Bronchial epithelial cell (primary cell): ENCODE measurements around the gene ABL1. TPM values are rescaled to one million over a fixed set of nuclear protein-coding genes. Genes with fewer than 3 reads are reported as not detected.

ENCODE experiments used
- DNase-seq: peaks from one replicate; pipeline ENCODE4 v3.0.0-alpha.2; 2010; ENCODE audit warnings: low read depth
- FAIRE-seq: peaks from 2 replicates; lab custom pipeline; 2011; peaks lifted over from hg19 to GRCh38; lab: Jason Lieb, UNC
- H3K27me3 ChIP-seq: 2 replicates; pipeline ENCODE4 v1.5.1; 2011; ENCODE audit warnings: low read length; ENCODE audit not compliant: control insufficient read depth, insufficient read depth
- H3K36me3 ChIP-seq: 2 replicates; pipeline ENCODE4 v1.5.1; 2011; ENCODE audit warnings: low read length; ENCODE audit not compliant: control insufficient read depth, insufficient read depth
- H3K4me3 ChIP-seq: 2 replicates; pipeline ENCODE4 v1.5.1; 2011; ENCODE audit warnings: mild to moderate bottlenecking, low read depth, low read length, control low read depth
- total RNA-seq: library from RNA; depleted of rRNA; stranded (reverse); fragments of >200 nt; gene quantifications from 2 replicates; pipeline ENCODE4 v1.2.1, GENCODE V29; 2014
- TF ChIP-seq, protein P1 (sequence below): IDR thresholded peaks from 2 replicates; pipeline ENCODE4 v1.5.1; 2011; ENCODE audit warnings: mild to moderate bottlenecking, moderate library complexity, low read length, control low read depth, inconsistent platforms; ENCODE audit not compliant: insufficient read depth, severe bottlenecking

Gene ABL1
- total RNA-seq, 1 donor from 2014 or later: 17.6 TPM

DNA sequence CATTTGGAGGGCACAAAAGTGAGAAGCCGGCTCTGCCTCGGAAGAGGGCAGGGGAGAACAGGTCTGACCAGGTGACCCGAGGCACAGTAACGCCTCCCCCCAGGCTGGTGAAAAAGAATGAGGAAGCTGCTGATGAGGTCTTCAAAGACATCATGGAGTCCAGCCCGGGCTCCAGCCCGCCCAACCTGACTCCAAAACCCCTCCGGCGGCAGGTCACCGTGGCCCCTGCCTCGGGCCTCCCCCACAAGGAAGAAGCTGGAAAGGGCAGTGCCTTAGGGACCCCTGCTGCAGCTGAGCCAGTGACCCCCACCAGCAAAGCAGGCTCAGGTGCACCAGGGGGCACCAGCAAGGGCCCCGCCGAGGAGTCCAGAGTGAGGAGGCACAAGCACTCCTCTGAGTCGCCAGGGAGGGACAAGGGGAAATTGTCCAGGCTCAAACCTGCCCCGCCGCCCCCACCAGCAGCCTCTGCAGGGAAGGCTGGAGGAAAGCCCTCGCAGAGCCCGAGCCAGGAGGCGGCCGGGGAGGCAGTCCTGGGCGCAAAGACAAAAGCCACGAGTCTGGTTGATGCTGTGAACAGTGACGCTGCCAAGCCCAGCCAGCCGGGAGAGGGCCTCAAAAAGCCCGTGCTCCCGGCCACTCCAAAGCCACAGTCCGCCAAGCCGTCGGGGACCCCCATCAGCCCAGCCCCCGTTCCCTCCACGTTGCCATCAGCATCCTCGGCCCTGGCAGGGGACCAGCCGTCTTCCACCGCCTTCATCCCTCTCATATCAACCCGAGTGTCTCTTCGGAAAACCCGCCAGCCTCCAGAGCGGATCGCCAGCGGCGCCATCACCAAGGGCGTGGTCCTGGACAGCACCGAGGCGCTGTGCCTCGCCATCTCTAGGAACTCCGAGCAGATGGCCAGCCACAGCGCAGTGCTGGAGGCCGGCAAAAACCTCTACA is 49.8 kb downstream of the ABL1 start:
- FAIRE-seq (no peak), DNase-seq (no peak)
- no peak overlapping the region for H3K4me3 ChIP-seq
- no peaks in the 10 kb centered on the region for H3K27me3 ChIP-seq
- TF ChIP-seq, protein P1, sequence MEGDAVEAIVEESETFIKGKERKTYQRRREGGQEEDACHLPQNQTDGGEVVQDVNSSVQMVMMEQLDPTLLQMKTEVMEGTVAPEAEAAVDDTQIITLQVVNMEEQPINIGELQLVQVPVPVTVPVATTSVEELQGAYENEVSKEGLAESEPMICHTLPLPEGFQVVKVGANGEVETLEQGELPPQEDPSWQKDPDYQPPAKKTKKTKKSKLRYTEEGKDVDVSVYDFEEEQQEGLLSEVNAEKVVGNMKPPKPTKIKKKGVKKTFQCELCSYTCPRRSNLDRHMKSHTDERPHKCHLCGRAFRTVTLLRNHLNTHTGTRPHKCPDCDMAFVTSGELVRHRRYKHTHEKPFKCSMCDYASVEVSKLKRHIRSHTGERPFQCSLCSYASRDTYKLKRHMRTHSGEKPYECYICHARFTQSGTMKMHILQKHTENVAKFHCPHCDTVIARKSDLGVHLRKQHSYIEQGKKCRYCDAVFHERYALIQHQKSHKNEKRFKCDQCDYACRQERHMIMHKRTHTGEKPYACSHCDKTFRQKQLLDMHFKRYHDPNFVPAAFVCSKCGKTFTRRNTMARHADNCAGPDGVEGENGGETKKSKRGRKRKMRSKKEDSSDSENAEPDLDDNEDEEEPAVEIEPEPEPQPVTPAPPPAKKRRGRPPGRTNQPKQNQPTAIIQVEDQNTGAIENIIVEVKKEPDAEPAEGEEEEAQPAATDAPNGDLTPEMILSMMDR: no peak
- H3K36me3 ChIP-seq: peaks cover 35% of the 10 kb centered on the region

- TF ChIP-seq, protein P1: no peak
- no peak overlapping the region for H3K4me3 ChIP-seq
- H3K27me3 ChIP-seq: no peaks in the 10 kb centered on the region
- DNase-seq (peak; percentile 22), FAIRE-seq (no peak)
- peaks cover 31% of the 10 kb centered on the region for H3K36me3 ChIP-seq
These were observed 50.7 kb downstream of the ABL1 start for GRCh38 chr9:130885484-130886375.

GRCh38 chr9:130886981-130887380 is 51.9 kb downstream of the ABL1 start:
- FAIRE-seq (no peak), DNase-seq (no peak)
- Histone ChIP-seq H3K27me3 (no peaks in the 10 kb centered on the region), H3K36me3 (peaks cover 25% of the 10 kb centered on the region), H3K4me3 (no peak overlapping the region)
- TF ChIP-seq, protein P1: no peak

DNA sequence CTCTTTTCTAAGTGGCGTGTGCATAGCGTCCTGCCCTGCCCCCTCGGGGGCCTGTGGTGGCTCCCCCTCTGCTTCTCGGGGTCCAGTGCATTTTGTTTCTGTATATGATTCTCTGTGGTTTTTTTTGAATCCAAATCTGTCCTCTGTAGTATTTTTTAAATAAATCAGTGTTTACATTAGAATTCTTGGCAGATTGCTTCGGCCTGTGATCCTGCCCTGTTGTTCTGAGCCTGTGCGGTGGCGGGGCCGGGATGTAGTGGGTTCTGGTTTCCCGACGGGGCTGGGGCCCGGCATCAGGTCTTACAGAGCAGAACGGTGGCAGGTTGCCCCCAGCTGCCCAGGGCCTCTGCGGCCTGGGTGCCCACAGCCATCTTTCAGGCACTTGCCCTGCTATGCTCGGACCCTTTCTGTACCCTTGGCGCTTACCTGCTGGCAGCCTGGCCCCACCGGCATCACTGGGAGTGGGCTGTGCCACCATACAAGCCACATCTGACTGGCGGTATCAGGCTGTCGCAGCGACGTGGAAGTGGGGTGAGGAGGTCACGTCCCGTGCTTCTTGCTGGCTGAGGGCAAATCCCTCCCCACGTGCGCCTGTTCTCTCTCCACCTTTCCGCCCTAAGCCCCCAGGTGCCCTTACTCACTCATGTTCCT is 52.6 kb downstream of the ABL1 start:
- no peak for FAIRE-seq
- Histone ChIP-seq H3K4me3 (no peak overlapping the region), H3K36me3 (peaks cover 24% of the 10 kb centered on the region), H3K27me3 (no peaks in the 10 kb centered on the region)
- TF ChIP-seq, protein P1: no peak
- no peak for DNase-seq

DNA sequence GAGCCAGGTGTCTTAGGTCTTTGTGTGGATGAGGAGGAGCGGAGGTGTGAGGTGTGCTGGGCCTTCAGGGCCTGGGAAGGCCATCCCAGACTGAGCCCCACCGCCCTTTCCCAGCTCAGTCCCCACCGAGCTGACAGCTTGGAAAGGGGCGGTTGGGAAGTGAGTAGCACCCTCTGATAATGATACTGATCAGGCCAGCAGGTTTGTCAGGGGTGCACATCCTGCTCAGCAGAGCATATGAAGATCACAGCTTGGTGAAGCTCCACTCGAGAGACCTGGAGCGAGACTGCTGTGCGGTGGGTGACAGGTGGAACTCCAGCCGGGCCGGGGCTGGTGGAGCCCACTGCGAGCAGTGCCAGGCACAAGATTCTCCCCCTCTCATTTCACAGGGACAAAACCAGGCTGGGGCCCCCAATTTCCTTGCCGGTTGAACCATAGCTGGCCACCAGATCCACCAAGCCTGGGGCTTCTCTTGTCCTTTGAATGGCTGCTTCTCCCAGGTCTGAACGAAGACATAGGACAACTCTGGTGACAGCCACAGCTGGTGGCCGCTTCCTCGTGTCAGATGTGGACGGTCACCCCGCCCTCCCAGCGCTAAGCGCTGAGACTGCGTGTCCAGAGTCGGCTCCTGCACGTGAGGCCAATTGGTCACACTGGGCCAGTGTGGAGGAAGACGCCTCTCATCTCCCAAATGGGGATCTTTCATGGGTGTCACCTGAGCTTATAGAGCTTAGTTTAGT is 53.3 kb downstream of the ABL1 start:
- H3K27me3 ChIP-seq: no peaks in the 10 kb centered on the region
- H3K4me3 ChIP-seq: no peak overlapping the region
- peaks cover 22% of the 10 kb centered on the region for H3K36me3 ChIP-seq
- FAIRE-seq (no peak), DNase-seq (no peak)
- TF ChIP-seq, protein P1: no peak
